ENCODE results near the gene ZBTB7A. TPM values are rescaled to one million over a fixed set of nuclear protein-coding genes. Genes with fewer than 3 reads are reported as not detected.

ZBTB7A gene
- polyA plus RNA-seq, 1 donor from 2014 or later: 75.7 TPM

DNA sequence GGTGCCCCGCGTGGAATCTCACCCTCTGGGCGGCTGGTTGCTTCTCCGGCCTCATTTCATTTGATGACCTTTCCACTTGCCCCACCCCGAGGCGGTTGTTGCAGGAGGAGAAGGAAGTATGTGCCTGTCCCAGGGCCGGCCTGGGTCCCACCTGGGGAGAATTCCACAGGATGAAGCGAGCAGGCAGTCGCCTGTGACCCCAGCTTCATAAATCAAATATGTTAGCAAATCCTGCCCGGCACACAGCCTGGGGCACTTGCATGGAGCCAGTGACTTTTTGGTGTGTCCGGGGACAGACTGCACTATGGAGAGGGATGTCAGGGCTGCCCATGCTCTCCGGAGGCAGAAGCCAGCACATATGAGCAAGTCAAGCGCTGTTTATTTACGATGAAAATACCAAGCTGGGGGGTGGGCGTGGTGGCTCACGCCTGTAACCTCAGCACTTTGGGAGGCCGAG lies 19.7 kb upstream of the ZBTB7A start:
- Mint-ChIP-seq H3K27ac (peak overlapping the region in 2 of 3 donors; percentile 13 to 53), H3K4me3 (no peak overlapping the region), H3K27me3 (no peaks in the 10 kb centered on the region), H3K9me3 (no peaks in the 10 kb centered on the region), H3K36me3 (no peaks in the 10 kb centered on the region), H3K4me1 (peaks cover 0 to 13% (median 4%) of the 10 kb centered on the region in 3 donors)

DNA sequence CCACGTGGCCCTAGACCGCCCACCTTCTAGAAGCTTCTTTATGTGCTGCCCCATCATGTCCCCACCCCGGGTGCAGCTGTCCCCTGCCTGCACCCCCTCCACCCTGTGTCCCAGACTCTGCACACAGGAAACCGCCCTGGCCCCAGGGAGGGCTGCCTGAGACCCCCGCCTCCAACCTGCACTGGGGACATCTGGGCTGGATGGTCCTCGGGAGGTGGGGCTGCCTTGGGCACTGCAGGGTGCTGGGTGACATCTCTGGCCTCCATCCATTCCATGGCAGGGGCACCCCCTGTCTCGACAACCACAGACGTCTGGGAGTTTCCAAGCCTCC lies 17.8 kb upstream of the ZBTB7A start:
- Mint-ChIP-seq H3K9me3 (no peaks in the 10 kb centered on the region), H3K27ac (peak overlapping the region in 1 of 3 donors; percentile 69), H3K27me3 (no peaks in the 10 kb centered on the region), H3K4me3 (peak overlapping the region in 3 of 4 donors; percentile 52 to 79 (median 73)), H3K4me1 (peaks cover 0 to 12% (median 4%) of the 10 kb centered on the region in 3 donors), H3K36me3 (no peaks in the 10 kb centered on the region)

DNA sequence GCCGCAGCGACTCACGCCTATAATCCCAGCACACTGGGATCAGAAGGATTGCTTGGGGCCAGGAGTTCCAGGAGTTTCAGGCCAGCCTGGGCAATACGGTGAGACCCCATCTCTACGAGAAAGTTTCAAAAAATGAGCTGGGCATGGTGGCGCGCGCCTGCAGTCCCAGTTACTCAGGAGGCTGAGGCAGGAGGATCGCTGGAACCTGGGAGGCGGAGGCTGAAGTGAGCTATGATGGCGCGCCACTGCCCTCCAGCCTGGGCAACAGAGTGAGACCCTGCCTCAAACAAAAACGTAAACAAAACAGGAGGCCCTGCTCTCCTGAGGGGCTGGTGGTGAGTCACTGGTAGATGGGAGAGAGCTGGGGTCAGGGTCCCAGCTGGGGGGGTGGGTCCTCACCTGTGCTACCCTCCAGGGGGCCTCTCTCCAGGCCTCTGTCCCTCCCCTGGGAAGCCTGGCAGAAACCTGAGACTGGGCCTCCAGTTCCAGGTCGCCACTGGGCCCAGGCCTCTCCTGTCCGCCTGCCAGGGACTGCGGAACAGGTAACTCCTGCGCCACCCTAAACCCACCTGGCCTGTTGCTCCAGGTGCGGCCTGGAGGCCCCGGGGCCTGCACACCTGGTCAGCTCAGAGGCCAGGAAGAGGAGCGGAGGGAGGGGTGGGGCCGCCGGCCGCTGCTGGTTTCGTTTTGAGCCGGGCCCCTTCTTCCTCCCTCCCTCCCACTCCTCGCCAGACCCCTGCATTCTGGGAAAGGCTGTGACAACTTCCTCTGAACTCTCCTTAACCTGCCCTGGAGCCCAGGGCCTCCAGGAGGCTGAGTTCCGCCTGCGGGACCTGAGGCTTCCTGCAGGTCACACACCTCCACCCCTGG lies 17.2 kb upstream of the ZBTB7A start:
- Mint-ChIP-seq H3K36me3 (no peaks in the 10 kb centered on the region), H3K27me3 (no peaks in the 10 kb centered on the region), H3K4me1 (peaks cover 0 to 11% (median 2%) of the 10 kb centered on the region in 3 donors), H3K4me3 (peak overlapping the region in 3 of 4 donors; percentile 37 to 79 (median 52)), H3K27ac (peak overlapping the region in 2 of 3 donors; percentile 69 to 73), H3K9me3 (no peaks in the 10 kb centered on the region)

- H3K4me3 Mint-ChIP-seq: no peak overlapping the region
- H3K4me1 Mint-ChIP-seq: peaks cover 2 to 14% (median 5%) of the 10 kb centered on the region in 3 donors
- no peaks in the 10 kb centered on the region for H3K9me3 Mint-ChIP-seq
- H3K27ac Mint-ChIP-seq: no peak overlapping the region
- H3K27me3 Mint-ChIP-seq: no peaks in the 10 kb centered on the region
- no peaks in the 10 kb centered on the region for H3K36me3 Mint-ChIP-seq
Measured at GRCh38 chr19:4082172-4082571, 15.5 kb upstream of the ZBTB7A start.

DNA sequence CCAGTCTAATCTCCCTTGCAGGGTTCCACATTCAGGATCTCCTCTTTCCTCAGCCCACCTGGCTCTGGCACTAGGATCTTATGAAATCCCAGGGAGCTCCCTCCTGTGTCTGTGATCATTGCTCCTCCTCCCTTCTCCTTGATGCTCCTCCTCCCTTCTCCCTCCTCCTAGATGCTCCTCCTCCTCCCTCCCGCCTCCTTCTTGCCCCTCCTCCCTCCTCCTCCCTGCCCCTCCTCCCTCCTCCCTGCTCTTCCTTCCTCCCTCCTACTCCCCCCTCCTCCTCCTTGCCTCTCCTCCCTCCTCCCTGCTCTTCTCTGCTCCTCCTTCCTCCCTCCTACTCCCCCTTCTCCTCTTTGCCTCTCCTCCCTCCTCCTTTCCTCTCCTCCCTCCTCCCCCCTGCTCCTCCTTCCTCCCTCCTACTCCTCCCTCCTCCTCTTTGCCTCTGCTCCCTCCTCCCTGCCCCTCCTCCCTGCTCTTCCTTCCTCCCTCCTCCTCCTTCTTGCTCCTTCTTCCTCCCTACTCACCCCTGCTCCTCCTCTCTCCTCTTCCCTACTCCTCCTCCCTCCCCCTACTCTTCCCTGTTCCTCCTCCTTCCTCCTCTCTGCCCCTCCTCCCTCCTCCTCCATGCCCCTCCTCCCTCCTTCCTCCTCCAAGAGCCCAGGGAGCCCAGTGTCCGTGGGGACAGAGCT lies 14.9 kb upstream of the ZBTB7A start:
- H3K36me3 Mint-ChIP-seq: no peaks in the 10 kb centered on the region
- H3K4me1 Mint-ChIP-seq: peaks cover 2 to 14% (median 5%) of the 10 kb centered on the region in 3 donors
- H3K9me3 Mint-ChIP-seq: no peaks in the 10 kb centered on the region
- no peaks in the 10 kb centered on the region for H3K27me3 Mint-ChIP-seq
- no peak overlapping the region for H3K4me3 Mint-ChIP-seq
- no peak overlapping the region for H3K27ac Mint-ChIP-seq

- Mint-ChIP-seq H3K4me1 (peaks cover 2 to 12% (median 5%) of the 10 kb centered on the region in 3 donors), H3K36me3 (no peaks in the 10 kb centered on the region), H3K4me3 (no peak overlapping the region), H3K27me3 (no peaks in the 10 kb centered on the region), H3K9me3 (no peaks in the 10 kb centered on the region), H3K27ac (no peak overlapping the region)
Measured at GRCh38 chr19:4080473-4080872, 13.8 kb upstream of the ZBTB7A start.

DNA sequence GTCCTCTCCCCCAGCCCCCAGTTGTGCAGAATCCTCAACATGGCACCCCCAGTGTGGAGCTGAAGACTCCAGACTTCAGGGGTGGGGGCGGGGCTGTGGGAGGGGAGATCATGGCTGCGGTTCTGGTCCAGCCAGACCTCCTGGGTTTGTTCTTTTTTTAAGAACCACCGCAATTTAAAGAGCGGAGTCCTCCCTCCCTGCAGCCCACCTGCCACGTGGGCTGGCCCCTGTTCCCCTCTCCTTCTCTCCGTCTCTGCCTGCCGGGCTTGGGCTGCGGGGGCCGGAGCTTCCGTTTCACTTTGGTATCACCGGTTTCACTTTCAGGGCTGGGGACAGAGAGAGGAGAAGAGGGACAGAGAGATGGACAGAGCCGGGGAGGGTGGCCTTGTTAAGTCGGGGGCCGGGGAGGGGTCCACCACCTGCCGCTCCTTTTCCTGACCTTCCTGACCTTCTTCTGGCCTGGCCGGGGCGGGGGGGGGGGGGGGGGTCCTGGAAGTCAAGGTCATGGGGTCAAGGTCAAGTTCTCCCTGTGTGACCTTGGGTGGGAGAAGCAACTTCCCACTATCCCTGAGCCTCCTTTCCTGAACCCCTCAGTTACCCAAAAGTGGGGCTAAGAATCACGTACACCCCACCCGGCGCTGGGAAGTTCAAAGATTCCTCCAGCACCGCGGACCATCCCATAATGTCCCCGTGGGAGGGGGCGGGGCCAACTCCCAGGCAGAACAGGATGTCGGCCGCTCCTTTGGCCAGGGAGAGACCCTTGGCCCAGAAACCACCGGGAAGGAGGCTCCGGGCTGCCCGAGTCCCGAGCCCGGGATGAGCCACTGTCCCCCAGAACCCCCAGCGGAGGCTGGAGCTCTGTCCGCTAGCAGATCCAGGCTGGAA lies 11.3 kb upstream of the ZBTB7A start:
- no peaks in the 10 kb centered on the region for H3K36me3 Mint-ChIP-seq
- H3K27me3 Mint-ChIP-seq: no peaks in the 10 kb centered on the region
- no peaks in the 10 kb centered on the region for H3K9me3 Mint-ChIP-seq
- peak overlapping the region; percentile 50 to 86 (median 82) for H3K27ac Mint-ChIP-seq
- peaks cover 0 to 6% (median 5%) of the 10 kb centered on the region in 3 donors for H3K4me1 Mint-ChIP-seq
- peak overlapping the region; percentile 75 to 95 (median 89) for H3K4me3 Mint-ChIP-seq

GRCh38 chr19:4077007-4077374 lies 10.3 kb upstream of the ZBTB7A start:
- no peaks in the 10 kb centered on the region for H3K36me3 Mint-ChIP-seq
- H3K9me3 Mint-ChIP-seq: no peaks in the 10 kb centered on the region
- peak overlapping the region in 2 of 3 donors; percentile 50 to 81 for H3K27ac Mint-ChIP-seq
- no peaks in the 10 kb centered on the region for H3K27me3 Mint-ChIP-seq
- peaks cover 0 to 6% (median 5%) of the 10 kb centered on the region in 3 donors for H3K4me1 Mint-ChIP-seq
- peak overlapping the region in 3 of 4 donors; percentile 34 to 95 (median 35) for H3K4me3 Mint-ChIP-seq

DNA sequence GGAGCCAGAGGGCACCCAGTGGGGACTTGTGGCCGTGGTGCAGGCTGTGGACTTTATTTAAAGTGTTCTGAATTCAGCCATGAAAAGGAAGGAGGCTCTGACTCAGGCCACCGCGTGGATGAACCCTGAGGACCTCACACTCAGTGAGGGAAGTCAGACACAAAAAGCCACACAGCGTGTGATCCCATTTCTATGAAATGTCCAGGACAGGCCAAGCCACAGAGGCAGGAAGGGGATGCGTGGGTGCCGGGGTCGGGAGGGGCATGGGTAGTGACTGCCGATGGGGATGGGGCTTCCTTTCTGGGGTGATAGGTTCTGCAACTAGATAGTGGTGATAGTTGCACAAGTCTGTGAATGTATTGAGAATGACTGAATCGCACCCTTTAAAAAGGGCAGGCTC lies 8.7 kb upstream of the ZBTB7A start:
- Mint-ChIP-seq H3K4me3 (peak overlapping the region in 1 of 4 donors; percentile 52), H3K4me1 (peaks cover 0 to 6% (median 5%) of the 10 kb centered on the region in 3 donors), H3K9me3 (no peaks in the 10 kb centered on the region), H3K27me3 (no peaks in the 10 kb centered on the region), H3K27ac (peak overlapping the region in 1 of 3 donors; percentile 39), H3K36me3 (no peaks in the 10 kb centered on the region)

GRCh38 chr19:4071610-4072009 lies 4.9 kb upstream of the ZBTB7A start:
- no peak overlapping the region for H3K27ac Mint-ChIP-seq
- H3K36me3 Mint-ChIP-seq: peaks cover 2% of the 10 kb centered on the region
- peaks cover 5 to 12% (median 8%) of the 10 kb centered on the region in 3 donors for H3K4me1 Mint-ChIP-seq
- peak overlapping the region in 1 of 4 donors; percentile 27 for H3K4me3 Mint-ChIP-seq
- H3K9me3 Mint-ChIP-seq: no peaks in the 10 kb centered on the region
- H3K27me3 Mint-ChIP-seq: no peaks in the 10 kb centered on the region

DNA sequence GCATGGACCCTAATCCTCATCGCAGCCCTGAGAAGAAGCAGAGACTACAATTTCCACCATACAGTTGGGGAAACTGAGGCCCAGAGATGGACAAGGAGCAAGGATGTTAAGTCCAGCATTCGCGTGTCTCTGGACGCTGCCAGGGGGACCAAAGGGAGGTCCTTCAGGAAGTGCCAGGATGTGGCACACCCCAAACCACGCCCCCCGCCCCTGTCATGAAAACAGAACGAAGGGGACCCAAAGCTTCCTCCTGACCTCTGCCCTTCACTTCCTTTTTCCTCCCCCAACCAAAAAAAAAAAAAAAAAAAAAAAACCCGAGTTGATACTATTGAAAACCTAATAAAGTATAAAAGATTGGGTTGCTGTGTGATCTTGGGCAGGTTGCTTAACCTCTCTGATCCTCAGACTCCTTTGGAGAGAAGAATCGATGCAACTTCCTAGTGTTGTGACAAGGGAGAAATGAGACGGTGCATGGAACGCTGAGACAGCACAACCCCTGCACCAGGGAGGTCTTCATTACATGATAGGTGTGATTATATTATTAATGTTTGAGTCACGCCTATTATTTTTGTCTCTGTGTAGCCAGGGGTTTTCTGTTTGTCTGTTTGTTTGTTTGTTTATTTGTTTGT lies 2.7 kb upstream of the ZBTB7A start:
- peaks cover 5 to 12% (median 8%) of the 10 kb centered on the region in 3 donors for H3K4me1 Mint-ChIP-seq
- no peaks in the 10 kb centered on the region for H3K9me3 Mint-ChIP-seq
- H3K36me3 Mint-ChIP-seq: peaks cover 2% of the 10 kb centered on the region
- H3K27me3 Mint-ChIP-seq: no peaks in the 10 kb centered on the region
- peak overlapping the region in 3 of 4 donors; percentile 60 to 93 (median 74) for H3K4me3 Mint-ChIP-seq
- H3K27ac Mint-ChIP-seq: peak overlapping the region in 2 of 3 donors; percentile 69 to 99

GRCh38 chr19:4068047-4068966 lies 1.6 kb upstream of the ZBTB7A start:
- Mint-ChIP-seq H3K9me3 (no peaks in the 10 kb centered on the region), H3K27me3 (no peaks in the 10 kb centered on the region), H3K27ac (peak overlapping the region; percentile 78 to 99 (median 96)), H3K4me3 (peak overlapping the region; percentile 83 to 97 (median 94)), H3K4me1 (peaks cover 10 to 14% (median 11%) of the 10 kb centered on the region in 3 donors), H3K36me3 (peaks cover 3% of the 10 kb centered on the region)

- Mint-ChIP-seq H3K27me3 (no peaks in the 10 kb centered on the region), H3K9me3 (no peaks in the 10 kb centered on the region), H3K36me3 (peaks cover 3% of the 10 kb centered on the region), H3K4me1 (peaks cover 10 to 17% (median 12%) of the 10 kb centered on the region in 3 donors), H3K4me3 (peak overlapping the region; percentile 83 to 97 (median 94)), H3K27ac (peak overlapping the region; percentile 78 to 99 (median 96))
Measured at GRCh38 chr19:4067396-4068046, 822 bp upstream of the ZBTB7A start.

Data from IgD-negative memory B cell (primary cell).